Skin epidermis (tissue), 12 donors: ENCODE measurements around the gene EMP3.
"Not testable (repeated sequence)": the region's sequence is repeated elsewhere in the genome, so short reads cannot be mapped to it uniquely, and the experiment has no call there.

Experiments
- H3K27ac ChIP-seq, 21 experiments: fragments of 200-600 bp; sonication (generic) in 11 of 21; one replicate each; pipeline ENCODE4 v1.5.0; 2020; ENCODE audit warnings: mild to moderate bottlenecking in 3 of 21, inconsistent platforms in 2 of 21, moderate library complexity in 2 of 21
- H3K4me3 ChIP-seq, 7 experiments: fragments of 200-600 bp; sonication (generic) in 2 of 7; one replicate each; pipeline ENCODE4 v1.5.0; 2020; ENCODE audit warnings: inconsistent platforms in 2 of 7, mild to moderate bottlenecking in 2 of 7, moderate library complexity in 1 of 7

The EMP3 gene

DNA sequence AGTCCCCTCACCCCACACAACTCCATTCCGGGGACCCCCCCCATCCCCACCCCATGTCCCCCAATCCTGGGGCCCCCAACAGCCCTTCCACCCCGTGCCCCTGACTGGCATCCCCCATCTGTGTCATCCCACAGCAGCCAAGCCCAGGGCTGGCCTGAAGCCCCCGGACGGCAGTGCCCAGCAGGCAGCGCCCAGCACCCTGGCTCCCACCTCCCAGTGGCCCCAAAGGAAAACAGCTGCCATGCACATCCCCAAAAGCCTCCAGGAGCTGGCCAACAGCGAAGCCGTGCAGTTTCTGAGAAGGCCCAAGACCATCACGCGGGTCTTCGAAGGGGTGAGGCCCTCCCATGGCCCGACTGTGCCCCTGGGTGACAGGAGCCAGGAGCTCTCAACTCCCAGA, 40.2 kb downstream of the EMP3 start:
- Histone ChIP-seq H3K27ac (no peak overlapping the region), H3K4me3 (no peak overlapping the region)

DNA sequence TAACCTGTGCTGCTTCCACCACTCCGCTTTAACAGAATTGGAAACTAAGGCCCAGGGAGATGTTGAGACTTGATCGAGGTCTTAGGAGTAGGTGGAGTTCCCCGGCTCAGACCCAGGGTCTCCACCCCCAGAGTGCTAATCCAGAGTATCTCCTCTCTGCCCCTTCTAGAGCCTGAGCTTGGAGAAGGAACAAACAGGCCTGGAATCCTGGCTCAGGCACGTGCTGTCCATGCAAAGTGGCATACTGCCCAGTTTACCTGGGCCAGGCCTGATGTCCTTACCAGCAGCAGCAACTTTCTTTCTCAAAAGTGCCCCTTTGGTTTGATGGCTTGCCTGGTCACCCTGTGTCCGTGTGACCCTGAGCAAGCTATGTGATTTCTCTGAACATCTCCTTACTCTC, 42.5 kb downstream of the EMP3 start:
- no peak overlapping the region for H3K4me3 ChIP-seq
- H3K27ac ChIP-seq = no peak overlapping the region

GRCh38 chr19:48368936-48369335, 43.6 kb downstream of the EMP3 start:
- no peak overlapping the region for H3K4me3 ChIP-seq
- no peak overlapping the region for H3K27ac ChIP-seq

DNA sequence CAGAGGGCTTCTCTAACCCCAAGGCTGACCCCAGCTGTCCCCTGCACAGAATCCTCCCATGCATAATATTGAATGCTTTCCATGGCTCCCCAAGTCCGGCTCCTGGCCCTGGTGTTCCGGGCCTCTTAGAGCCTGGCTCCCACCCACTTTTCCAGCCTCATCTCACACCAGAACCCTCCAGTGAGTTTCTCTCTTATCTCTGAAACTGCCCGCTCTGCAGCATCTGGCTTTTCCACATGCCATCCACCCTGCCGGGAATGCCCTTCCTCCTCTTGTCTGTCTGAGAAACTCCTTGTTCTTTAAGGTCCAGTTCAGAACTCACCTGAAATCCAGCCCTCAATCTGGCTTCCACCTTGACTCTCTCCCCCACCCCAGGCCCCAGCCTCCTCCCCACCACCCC, 45.6 kb downstream of the EMP3 start:
- Histone ChIP-seq H3K27ac (no peak overlapping the region), H3K4me3 (no peak overlapping the region)

DNA sequence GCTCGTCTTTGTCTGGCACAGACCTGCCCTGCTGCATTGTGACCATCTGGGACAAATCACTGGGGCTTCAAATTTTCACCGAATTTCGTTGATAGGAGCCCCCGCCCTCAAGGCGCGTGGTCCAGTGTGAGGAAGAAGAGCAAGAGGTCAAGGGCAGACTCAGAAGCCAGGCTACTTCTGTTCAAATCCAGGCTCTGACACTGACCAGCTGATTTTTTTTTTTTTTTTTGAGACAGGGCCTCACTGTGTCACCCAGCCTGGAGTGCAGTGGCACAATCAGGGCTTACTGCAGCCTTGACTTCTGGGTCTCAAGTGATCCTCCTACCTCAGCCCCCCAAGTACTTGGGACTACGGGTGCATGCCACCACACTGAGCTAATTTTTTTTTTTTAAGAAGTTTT, 46.0 kb downstream of the EMP3 start:
- Histone ChIP-seq H3K27ac (no peak overlapping the region), H3K4me3 (no peak overlapping the region)

DNA sequence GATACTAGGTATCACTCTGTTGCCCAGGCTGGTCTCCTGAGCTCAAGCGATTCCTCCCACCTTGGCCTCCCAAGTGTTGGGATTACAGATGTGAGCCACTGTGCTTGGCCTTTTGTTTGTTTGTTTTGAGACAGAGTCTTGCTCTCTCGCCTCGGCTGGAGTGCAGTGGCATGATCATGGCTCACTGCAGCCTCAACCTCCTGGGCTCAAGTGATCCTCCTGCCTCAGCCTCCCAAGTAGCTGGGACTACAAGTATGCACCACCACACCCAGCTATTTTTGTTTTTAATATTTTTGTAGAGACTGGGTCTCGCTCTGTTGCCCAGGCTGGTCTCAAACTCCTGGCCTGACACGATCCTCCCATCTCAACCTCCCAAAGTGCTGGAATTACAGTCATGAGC, 46.4 kb downstream of the EMP3 start:
- H3K4me3 ChIP-seq, H3K27ac ChIP-seq: not testable (repeated sequence)

DNA sequence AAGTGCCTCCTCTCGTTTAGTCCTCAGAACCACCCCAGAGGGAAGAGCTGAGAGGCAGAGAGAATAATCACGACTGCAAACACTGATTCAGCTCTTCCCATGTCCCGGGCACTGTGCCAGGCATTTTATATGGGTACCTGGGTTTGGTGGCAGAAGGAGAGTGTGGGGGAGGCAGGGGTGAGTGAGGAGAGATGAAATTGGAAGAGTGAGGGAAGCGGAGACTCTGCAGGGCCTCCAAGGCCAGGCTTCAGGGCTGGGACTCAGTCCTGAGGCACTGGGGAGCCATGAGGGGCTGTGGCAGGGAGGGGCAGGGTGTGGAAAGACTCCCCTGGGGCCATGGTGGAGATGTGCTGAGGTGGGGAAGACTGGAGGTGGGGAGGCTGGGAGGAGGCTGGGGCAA, 47.6 kb downstream of the EMP3 start:
- H3K4me3 ChIP-seq = no peak overlapping the region
- H3K27ac ChIP-seq = no peak overlapping the region

DNA sequence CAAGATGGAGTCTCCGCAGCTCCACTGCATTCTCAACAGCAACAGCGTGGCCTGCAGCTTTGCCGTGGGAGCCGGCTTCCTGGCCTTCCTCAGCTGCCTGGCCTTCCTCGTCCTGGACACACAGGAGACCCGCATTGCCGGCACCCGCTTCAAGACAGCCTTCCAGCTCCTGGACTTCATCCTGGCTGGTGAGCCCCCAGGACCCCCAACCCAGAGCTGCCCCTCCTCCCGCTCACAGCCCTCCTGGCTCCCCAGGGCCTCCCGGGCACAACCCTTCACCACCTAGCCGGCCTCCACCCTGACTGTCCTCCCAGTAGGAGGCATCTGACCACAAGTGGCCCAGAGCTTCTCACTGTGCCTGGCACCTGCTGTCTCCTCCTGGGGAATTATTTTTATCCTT, 48.2 kb downstream of the EMP3 start:
- no peak overlapping the region for H3K4me3 ChIP-seq
- H3K27ac ChIP-seq = no peak overlapping the region

GRCh38 chr19:48378194-48378570, 52.8 kb downstream of the EMP3 start:
- Histone ChIP-seq H3K4me3 (no peak overlapping the region), H3K27ac (no peak overlapping the region)

- no peak overlapping the region for H3K27ac ChIP-seq
- H3K4me3 ChIP-seq = no peak overlapping the region
Observed at GRCh38 chr19:48379058-48379457, 53.7 kb downstream of the EMP3 start.
